Measurements from ENCODE around the gene GUCY1B1.
"Not testable (repeated sequence)": the region's sequence is repeated elsewhere in the genome, so short reads cannot be mapped to it uniquely, and the experiment has no call there.

The GUCY1B1 gene

DNA sequence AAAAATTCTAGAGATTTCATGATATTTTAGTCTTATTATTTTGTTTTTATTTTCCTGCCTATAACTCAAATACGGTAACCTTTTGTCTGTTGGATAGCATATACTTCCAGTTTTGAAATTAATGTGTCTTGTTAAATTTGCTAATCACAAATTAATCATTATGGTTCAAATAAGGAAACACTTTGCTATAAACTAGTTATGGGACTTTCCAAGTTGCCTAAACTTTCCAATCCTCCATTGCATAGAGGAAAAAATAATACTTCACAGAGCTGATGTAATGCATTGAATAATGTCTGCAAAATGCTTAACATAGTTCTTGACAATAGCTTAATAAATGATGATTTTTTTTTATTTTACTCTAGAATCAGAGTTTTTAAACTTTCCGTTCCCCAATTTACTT, 4.7 kb downstream of the GUCY1B1 start:
- DNase-seq = no peak

DNA sequence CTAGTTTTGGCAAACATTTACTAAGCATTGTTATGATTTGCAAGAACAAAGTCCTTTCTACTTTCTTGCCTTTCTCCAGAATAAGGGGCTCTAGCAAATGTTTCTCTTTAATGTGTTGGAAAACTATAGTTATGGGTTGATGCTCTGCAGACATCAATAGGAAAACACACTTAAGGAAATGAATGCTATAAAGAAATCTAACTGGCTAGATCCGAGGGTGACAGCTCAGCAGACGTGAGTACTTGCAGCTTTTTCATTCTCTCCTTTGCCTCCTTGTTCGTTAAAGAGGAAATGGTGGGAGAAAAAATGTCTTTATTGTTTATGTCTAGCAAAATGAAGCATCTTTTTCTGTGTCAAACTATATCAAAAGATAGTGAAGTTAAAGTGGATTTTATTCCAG, 6.3 kb downstream of the GUCY1B1 start:
- DNase-seq = no peak

DNA sequence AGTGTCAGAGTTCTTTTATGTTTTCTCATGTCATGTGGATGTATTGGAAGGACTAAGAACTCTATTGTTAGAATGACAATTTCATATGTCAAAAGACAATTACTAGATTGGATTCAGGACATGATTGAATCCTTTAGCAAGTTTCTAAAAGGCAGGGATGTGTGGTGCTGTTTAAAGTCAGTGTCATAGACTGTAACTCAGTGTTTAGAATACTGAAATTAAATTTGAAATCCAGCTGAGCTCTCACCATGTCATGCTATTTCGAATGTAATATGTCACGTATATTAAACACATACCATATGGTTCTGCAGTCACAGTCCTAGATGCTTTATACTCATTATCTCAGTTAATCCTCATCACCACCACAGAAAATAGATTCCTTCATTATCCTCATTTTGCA, 7.8 kb downstream of the GUCY1B1 start:
- DNase-seq = no peak

DNA sequence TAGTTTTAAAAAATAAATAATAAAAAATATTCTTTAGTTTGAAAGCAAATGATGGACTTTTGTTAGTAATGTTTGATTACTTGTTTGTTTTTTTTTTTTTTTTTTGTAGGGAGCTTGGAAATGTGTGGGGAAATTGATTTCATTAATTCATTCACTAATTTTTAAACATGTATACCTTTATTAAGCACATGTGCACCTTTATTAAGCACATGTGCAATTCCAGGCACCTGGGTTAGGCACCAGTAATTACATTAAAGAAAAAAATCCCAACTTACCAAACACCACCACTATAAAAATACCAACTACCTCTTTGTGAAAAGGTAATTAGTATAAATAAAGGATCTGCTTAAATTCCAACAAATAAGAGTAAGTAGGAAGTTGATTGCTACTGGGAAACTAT, 9.5 kb downstream of the GUCY1B1 start:
- no peak for DNase-seq

DNA sequence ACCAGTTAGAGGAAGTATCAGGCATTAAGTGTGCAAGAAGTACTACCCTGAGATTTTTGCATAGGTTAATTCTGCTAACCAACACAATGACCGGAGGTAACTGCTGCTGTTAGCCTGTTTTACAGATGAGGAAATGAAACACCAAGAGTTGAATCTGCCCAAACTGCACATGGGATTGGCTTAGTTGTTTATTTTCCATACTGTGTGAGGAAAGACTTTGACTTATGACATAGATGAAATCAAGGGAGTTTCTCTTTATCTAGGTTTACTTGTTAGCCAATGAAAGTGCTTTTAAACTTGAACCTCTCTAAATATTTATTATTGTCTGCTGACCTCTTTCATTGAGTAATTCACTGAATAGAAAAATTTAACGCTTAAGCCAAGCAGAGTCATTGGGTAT, 10.3 kb downstream of the GUCY1B1 start:
- no peak for DNase-seq

DNA sequence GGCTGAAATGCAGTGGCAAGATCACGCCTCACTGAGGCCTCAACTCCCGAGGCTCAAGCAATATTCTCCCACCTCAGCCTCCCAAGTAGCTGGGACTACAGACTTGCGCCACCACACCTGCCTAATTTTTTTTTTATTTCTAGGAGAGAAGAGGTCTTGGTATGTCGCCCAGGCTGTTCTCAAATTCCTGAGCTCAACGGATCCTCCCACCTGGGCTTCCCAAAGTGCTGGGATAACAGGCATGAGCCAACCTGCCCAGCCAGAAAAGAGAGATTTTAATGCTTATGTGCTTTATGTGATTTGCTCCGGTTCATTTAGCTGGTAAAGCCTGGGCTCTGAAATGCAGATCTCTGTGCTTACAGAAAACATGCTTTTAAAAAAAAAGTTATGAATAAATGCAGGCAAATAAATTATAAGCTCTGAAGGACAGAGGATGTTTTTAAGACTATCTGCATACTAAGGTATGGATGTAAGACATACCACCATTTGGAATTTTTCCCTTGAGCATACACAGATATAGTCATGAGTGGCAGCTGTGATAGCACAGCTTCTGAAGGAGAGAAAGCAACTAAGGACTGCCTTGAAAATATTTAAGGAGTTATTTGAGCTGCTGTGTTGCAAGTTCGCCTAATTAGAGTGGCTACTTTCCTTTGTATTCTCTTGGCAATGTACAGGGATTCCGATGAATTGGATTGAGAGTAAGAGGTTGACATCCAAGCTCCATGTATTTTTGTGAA, 13.8 kb downstream of the GUCY1B1 start:
- DNase-seq = no peak

DNA sequence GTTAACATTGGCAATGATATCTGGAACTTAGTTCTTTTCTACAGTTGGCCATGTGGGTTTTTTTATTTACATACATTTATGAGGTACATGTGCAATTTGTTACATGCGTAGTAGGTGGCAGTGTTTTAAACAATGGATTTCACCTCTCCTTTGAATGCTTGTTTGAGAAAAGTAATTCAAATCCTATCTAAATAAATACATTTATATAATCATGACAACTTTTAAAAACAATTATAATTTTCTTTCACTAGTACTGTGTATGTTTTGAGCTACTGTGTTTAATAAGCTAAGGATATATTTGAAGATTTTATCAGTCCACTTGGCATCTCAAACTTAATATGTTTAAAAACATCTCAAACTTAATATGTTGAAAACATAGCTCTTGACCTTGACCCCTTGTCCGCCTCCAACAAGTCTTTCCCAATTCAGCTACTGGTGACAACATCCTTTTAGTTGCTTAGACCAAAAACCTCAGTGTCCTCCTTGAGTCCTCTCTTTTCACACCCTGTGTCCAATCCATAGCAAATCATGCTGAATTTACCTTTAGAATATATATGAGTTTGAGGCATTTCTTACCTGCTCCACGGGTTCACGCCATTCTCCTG, 14.5 kb downstream of the GUCY1B1 start:
- DNase-seq = no peak

DNA sequence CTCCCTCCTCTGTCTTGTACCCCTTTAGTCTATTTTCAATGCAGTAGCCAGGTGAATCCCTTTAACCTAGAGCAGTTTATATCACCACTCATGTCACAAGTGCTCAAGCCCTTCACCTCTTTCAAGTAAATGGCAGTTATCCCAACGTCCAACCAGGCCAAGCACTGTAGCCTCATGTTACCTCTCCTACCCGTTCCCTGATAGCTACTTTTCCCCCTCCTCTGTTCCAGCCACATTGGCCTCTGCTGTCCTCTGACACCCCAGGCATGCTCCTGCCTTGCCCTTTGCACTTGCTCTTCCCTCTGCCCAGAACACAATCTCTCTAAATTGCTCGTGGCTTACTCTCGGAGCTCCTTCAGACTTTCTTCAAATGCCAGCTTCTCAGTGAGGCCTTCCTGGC, 15.2 kb downstream of the GUCY1B1 start:
- no peak for DNase-seq

DNA sequence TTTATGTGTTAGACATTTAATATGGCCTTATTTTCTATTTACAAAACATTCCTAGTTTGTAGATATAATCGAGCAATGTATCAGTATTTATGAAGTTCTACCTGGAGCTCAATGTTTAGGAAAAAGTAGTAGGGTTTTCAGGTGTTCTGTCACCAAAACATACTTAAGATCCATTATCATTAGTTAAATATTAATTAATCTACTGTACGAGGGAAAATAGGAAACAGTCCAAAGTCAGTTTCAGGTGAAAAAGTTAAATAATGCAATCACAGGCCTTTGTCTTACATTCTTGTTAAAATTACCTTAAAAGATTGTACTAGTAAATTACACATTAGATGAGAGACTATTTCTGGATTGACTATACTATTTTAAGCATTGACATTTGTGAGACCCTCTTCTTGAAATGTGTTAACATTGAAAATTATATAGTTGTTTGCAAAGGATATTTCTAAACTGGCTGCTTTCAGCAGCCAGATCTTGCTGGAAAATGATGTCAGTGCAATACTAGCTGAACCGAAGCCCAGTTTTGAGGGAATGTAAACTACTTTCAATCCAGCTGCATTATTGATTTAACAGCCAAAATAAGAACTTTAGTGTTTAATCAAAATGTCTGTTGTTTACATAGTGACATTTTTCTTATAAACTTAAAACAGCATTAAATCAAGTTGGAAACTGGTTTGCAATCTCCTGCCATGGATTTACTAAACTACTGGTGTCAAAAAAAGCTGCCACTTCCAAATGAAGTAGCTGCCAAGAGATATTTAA, 19.3 kb downstream of the GUCY1B1 start:
- DNase-seq = no peak

DNA sequence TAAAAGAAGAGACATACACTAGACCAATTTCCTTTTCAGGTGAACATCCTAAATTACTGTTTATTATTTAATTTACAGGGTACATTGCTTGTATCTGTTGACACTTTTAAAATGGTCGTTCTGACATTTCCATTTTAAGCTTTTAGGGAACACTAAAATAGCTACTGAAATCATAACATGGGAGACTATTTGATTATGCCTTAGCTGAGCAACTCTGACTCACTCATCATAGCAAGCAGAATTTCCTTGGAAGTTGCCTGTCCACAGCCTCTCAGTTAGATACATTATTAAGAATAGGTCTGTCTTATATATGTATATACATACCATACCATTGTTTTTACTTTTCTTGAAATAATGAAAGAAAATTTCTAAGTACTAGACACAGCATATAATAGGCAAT, 22.0 kb downstream of the GUCY1B1 start:
- no peak for DNase-seq

DNA sequence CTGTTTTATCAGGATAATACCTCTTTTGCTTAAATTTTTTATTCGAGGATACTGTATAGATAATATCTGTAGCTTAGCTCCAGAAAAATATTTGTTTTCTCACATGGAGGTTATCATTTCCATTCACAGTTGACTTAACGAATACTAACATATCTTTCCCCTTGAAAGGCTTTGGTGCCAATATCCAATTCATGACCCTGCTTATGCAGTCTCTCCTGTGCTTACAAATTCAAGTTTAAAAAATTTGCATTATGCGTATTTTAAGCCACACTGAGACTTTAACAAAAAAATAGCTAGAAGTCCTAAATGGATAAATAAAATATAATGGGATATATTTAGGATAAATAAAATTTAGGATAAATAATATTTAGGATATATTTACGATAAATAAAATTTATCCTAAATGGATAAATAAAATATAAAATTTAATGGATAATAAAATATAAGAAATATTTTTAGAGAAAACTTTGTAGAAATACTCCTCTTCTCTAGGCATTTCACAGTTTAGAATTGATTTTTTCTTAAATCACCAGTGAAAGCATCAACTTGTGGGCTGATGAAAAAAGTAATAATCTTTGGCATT, 22.5 kb downstream of the GUCY1B1 start:
- DNase-seq = no peak

DNA sequence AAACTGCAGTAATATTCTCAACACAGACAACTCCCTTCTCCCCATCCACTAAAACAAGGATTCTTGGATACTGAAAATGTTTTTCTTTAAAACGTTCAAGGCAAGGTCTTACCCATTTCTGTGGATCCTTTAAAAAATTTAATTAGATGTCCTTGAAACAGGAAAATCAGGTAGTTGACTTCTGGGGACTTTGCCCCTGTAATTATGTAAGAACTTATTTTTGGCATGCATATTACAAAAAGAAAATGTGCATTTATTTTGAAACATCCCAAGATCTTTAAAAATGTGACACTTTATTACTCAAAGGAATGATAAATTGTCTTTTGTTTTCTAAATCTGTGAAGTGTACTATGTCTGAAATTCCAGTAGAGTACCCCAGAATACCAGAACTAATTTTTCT, 25.8 kb downstream of the GUCY1B1 start:
- DNase-seq = no peak

DNA sequence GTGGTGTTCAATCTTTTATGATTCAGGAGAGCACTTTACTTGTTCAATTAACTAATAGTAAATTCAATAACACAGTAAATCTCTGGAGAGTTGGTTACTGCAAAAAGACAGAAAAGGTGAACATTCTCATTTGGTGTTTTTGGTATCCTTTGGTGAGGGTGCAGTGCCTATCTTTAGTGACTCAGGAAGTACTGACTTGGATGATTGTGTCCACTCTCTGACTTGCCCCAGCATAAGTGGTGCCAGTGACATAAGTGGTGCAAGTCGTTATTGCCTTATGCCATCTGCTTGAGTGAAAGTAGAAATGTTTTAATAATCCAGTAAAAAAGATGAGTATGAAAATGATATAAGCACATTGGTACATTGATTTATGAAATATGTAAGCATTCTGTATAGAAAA, 27.0 kb downstream of the GUCY1B1 start:
- peak; percentile 25 for DNase-seq

DNA sequence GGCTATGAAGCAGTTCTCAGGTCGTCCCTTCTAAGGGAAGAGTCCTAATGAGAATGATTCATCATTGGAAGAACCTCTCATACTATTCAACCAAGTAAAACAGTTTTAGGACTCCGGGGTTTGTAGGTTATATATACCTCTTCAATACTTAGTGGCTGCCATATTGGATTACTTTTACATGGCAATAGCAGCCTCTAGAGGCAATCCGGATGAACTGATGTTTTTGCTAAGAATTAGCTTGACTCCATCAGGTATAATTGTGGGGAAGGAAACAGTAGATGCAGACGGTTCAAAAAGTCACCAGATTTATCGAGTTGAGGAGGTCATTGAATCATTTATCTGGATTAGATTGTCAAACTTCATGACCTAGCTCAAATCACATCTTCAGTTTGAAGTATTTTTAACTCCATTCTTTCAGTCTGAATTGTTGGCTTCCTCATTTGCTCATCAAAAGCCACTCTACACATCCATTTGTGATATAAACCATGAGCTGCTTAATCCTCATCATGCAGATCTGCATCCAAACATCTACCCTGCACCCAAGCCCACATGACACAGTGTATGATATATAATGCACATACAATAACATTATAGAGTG, 28.4 kb downstream of the GUCY1B1 start:
- peak; percentile 86 for DNase-seq

DNA sequence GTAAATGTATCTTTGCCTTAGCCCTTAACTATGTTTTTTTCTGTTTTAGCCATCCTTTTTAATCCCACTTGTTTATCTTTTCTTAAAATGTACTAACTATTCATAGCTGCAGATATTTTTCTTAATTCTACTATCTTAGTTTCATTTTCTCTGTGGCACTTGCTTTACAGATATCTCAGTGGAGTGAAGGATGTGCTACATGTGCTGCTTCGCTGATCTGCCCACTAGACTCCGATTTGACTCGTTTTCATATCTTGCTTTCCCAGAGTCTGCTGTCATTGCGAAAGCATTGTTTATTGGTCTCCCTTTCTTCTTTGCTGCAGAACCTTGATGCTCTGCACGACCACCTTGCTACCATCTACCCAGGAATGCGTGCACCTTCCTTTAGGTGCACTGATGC, 30.6 kb downstream of the GUCY1B1 start:
- DNase-seq = peak; percentile 57

DNA sequence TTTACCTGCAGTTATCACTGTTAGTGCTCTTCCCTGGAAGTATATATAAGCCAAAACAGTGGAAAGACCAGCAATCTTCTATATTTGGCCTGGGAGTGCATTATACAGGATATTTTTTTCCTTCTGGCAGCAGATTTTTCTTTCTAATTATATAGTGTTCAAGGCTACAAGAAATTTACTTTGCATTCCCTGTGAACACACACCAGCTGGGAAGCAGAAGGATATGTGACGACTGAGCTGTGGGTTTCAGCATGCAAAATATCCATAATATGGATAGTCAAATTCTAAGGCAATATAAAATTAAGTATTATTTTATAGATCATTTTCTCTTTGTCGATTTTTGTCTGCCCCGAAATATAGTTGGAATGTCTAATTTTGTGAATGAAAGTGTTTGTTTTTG, 31.2 kb downstream of the GUCY1B1 start:
- DNase-seq = no peak

DNA sequence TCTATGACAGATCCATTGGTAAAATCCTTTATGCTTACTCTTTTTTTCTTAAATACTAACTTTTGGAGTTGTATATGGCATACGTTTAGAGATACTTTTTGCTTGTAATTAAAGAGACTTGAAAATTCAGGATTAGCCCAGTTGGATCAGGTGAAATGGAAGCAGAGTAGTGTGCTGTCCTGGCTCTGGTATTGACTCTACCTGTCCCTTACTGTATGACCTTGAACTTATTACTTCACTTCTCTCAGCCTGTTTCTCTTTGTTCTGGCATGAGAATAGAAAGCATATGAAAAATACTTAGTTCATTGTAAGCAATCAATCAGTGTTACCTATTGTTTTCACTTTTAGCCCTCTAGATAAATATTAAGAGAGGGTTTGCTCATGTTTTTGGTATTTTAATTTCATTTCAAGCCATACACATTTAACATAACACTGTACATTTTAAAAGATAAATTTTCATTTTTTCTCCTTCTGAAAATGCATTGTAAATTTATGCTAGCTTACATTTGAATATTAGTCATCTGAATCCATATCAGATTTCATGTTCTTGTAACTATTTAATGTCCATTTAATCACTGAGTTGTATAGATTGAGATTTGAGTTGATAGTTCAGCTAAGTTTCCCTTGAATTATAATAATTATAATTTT, 35.9 kb downstream of the GUCY1B1 start:
- no peak for DNase-seq

DNA sequence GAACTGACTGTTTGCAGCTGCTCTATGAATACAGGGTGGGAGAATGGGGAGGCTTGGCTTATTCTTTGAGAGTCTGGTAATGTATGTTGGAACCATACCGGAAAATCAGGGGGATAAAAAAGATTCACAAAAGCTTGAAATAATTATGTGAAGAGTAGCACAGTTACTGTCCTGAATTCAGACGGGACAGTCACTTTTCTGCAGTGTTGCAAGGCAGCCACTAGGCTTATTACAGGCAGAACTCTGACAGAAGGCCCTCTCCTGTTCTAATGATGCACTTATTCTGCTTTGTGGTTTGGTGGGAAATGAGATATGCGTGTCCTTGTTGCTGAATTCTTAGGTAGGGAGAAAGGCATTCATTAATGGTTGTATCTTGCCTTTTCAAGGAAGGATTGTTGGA, 37.2 kb downstream of the GUCY1B1 start:
- peak; percentile 68 for DNase-seq

DNA sequence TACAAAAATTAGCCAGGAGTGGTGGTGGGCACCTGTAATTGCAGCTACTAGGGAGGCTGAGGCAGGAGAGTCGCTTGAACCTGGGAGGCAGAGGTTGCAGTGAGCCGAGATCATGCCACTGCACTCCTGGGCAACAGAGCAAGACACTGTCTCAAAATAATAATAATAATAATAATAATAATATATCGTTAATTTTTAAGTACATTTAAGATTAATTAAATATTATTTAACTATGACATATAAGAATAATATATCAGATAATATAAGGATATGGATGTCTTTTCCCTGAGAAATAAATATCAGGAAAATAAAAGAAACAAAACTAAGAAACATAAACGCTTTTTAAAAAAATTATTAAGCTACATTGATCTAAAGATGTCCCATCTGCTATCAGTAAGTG, 38.8 kb downstream of the GUCY1B1 start:
- not testable (repeated sequence) for DNase-seq

DNA sequence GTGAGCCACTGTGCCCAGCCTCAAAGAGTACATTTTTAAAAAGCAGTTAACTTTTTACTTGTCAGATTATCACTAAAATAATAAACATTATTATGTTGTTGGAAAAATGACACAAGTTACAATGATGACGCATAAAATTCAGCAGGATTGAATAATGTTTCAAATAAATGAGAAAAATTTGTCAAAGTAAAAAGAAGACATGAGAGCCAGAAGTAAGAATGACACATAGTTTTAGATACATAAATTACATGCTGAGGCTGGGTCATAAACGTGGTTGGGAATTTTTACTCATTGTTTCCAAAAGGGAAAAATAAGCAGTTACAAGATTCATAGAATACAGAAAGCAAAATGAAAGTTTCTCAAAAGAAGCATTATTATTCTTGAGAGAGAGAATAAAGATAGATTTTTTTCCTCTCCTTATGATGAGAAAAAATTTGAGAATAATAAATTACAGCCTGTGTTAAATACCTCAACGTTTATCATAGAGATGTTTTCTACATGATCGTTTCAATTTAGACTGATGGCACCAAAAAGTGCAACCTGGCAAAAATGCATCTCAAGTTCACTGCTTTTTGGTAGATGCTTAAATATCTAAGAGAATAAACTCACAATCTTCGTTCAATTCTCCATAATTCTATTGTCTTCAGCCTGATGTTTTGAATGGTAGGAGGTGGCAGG, 40.4 kb downstream of the GUCY1B1 start:
- no peak for DNase-seq

DNA sequence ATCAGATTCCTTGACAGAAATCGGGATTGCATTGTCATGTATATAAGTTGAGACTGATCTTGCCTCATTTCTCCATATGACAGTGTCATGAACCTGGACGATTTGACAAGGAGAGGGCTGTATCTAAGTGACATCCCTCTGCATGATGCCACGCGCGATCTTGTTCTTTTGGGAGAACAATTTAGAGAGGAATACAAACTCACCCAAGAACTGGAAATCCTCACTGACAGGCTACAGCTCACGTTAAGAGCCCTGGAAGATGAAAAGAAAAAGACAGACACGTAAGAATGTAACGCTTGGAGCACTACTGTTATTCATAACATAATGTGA, 40.9 kb downstream of the GUCY1B1 start:
- no peak for DNase-seq

DNA sequence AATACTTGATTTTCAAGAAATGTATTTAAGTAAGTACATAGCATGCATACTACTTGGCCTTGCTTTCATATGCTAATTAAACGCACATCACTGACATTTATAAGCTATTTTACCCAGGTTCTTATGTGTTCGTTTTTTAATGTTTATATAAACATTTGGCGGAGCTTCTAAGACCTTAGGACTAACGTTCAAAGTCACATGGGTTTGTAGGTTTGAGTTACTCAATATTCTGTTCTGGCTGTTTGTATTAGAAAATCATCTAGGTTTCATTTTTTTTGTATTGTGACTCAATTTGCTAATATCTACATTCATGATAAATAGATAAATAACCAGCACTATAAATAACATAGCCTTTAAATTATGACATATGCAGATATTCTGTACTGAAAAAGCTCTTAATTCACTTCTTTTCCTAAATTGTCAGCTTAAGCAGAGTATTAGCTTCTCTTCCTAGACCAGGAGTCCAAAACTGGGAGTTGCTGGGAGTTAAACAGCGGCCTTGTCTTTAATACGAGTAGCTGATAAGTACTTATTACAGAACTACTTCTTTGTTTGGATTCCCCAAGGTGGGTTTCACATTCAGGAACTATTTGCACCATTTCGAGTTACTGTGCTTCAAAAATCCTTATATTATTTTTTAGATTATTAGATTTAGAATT, 42.0 kb downstream of the GUCY1B1 start:
- no peak for DNase-seq
